GM13976 (cell line): ENCODE data around the gene CD300LG.
"Not testable (repeated sequence)": the region's sequence is repeated elsewhere in the genome, so short reads cannot be mapped to it uniquely, and the experiment has no call there.

ENCODE experiments used
- DNase-seq: peaks from one replicate; pipeline ENCODE4 v3.0.0; 2012; ENCODE audit warnings: low spot score
- in situ Hi-C: fragments of 300-500 bp; cut with MboI; formaldehyde crosslinking; loops from one replicate; pipeline ENCODE4 v1.12.0; 2022; ENCODE audit warnings: low sequenced_read_pairs, mixed read lengths, inconsistent platforms; ENCODE audit not compliant: unreplicated experiment
- TF ChIP-seq, protein P1 (sequence below): IDR thresholded peaks from 2 replicates; pipeline ENCODE4 v1.5.1; 2012; ENCODE audit warnings: borderline replicate concordance, mild to moderate bottlenecking; ENCODE audit not compliant: insufficient read depth; ENCODE audit errors: extremely low read depth, missing control alignments, control extremely low read depth

CD300LG gene, protein sequence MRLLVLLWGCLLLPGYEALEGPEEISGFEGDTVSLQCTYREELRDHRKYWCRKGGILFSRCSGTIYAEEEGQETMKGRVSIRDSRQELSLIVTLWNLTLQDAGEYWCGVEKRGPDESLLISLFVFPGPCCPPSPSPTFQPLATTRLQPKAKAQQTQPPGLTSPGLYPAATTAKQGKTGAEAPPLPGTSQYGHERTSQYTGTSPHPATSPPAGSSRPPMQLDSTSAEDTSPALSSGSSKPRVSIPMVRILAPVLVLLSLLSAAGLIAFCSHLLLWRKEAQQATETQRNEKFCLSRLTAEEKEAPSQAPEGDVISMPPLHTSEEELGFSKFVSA

DNA sequence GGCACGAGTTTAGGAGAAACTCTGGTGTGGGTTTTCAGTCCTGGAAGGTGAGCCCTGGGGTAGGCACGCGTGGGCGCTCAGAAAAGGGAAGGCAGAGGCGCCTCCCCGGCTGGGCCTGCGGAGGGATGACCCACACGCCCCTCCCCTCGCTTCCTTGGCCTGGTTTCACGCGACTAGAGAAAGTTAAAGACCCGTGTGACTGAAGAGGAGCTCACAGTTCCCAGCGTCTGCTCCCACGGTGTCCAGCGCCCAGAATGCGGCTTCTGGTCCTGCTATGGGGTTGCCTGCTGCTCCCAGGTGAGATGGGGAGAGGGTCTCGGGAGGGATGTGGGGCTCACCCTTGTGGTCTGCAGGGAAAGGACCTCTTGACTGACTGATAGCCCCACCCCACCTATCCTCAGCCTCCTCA lies at the start of gene CD300LG:
CD300LG (plus strand) TSS at position 214 of the 409 bp plus-strand sequence; CDS start at position 255, 41 bp downstream.
- TF ChIP-seq, protein P1, sequence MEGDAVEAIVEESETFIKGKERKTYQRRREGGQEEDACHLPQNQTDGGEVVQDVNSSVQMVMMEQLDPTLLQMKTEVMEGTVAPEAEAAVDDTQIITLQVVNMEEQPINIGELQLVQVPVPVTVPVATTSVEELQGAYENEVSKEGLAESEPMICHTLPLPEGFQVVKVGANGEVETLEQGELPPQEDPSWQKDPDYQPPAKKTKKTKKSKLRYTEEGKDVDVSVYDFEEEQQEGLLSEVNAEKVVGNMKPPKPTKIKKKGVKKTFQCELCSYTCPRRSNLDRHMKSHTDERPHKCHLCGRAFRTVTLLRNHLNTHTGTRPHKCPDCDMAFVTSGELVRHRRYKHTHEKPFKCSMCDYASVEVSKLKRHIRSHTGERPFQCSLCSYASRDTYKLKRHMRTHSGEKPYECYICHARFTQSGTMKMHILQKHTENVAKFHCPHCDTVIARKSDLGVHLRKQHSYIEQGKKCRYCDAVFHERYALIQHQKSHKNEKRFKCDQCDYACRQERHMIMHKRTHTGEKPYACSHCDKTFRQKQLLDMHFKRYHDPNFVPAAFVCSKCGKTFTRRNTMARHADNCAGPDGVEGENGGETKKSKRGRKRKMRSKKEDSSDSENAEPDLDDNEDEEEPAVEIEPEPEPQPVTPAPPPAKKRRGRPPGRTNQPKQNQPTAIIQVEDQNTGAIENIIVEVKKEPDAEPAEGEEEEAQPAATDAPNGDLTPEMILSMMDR = no peak
- in situ Hi-C loops = no loop called here
- no peak for DNase-seq

DNA sequence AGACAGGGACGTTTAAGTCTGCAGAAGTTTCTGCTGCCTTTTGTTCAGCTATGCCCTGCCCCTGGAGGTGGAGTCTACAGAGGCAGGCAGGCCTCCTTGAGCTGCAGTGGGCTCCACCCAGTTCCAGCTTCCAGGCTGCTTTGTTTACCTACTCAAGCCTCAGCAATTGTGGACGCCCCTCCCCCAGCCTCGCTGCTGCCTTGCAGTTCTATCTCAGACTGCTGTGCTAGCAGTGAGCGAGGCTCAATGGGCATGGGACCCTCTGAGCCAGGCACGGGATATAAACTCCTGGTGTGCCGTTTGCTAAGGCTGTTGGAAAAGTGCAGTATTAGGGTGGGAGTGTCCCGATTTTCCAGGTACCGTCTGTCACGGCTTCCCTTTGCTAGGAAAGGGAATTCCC lies 49.0 kb upstream of the CD300LG start:
- in situ Hi-C loops, DNase-seq: not testable (repeated sequence)

DNA sequence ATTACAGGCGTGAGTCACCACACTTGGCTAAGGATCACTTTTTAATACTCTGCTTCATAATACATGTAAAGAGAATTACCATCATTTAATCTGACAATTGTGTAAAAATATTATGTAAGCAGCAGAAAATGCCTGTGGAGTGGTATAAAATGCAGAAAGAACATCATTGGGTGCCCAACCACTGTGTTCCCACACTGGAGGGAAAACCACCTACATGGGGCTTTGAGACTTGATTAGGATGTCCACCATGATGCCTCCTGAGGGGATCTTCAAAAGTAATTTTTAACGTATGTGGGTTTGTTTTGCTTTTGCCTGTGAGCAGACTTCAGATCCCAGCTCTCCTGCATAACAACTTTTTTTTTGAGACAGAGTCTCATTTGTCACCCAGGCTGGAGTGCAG lies 47.9 kb upstream of the CD300LG start:
- TF ChIP-seq, protein P1 = no peak
- DNase-seq = no peak
- in situ Hi-C loops = no loop called here

DNA sequence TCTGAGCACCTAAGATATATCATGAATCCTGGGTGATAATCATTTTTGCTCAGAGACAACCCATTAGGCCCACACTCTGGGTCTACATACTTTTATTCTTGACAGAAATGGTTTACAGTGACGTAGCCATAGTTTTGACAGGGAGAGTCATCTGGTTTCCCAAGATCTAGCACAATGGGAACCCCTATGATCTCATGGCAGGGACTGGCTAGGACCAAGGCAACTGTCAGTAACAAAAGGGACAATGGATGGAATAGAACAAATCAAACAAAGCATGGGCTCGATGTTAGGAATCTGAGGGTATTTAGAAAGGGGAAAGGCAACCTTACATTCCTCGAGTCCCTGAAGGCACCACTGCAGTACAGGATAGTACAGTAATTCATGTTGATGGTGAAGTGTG lies 46.2 kb upstream of the CD300LG start:
- TF ChIP-seq, protein P1 = no peak
- in situ Hi-C loops = no loop called here
- DNase-seq = no peak

DNA sequence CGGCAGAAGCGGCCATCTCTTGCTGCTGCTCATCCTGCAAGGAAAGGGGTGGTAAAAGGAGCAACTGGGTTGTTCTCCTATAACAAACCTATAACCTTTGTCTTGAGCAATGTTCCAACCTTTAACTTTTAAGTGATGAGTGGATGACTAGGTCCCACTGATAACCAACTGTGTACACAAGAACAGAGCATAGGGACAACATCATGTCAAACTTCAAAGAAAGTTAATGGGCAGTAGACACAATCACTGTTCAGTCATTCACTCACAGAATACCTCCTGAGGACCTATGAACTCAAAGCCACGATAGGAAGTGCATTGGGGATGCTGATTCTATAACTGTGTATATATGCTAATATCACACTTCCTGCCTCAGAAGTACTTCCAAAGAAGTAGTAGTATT lies 45.1 kb upstream of the CD300LG start:
- in situ Hi-C loops = no loop called here
- DNase-seq = no peak
- TF ChIP-seq, protein P1 = no peak

DNA sequence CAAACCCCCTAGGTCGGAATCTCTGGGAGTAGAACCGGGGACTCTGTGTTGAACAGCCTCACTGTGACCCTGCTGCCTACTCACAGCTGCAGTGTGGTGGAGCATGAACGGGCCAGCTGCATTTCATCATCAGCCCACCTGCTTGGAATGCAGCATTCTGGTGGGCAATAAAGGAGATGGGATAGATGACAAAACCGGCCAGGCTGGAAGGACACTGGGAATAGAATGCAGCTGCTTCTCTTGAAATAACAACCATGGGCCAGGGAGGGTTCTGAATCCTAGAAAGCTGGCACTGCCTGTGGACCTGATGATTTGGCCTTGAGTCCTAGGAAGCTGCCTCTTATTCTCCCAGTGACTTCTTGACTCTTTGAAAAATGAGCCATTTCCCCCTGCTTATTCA lies 43.2 kb upstream of the CD300LG start:
- in situ Hi-C loops = no loop called here
- no peak for DNase-seq
- TF ChIP-seq, protein P1 = no peak

DNA sequence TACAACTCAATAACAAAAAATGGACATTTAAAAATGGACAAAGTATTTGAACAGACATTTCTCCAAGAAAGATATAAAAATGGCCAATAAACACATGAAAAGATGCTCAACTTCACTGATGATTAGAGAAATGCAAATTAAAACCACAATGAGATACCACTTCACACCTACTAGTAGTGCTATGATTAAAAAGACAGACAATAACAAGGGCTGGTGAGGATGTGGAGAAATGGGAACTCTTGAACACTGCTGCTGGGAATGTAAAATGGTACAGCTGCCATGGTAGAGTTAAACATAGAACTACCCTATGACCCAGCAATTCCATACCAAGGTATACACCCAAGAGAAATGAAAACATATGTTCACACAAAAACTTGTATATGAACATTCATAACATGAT lies 41.9 kb upstream of the CD300LG start:
- DNase-seq = no peak
- TF ChIP-seq, protein P1 = no peak
- in situ Hi-C loops = no loop called here
